Activated naive CD4-positive, alpha-beta T cell treated with anti-CD3 and anti-CD28 coated beads, Interleukin-2, amount 50 U/mL, for 24 hours (primary cell): Measurements from ENCODE around the gene NEIL1.

Experiments
- H3K27ac Mint-ChIP-seq: one replicate; pipeline ENCODE4 v1.8.0; 2021; ENCODE audit warnings: mild to moderate bottlenecking, mixed read lengths
- H3K27me3 Mint-ChIP-seq: one replicate; pipeline ENCODE4 v1.8.0; 2021; ENCODE audit warnings: mixed read lengths
- H3K36me3 Mint-ChIP-seq: one replicate; pipeline ENCODE4 v1.8.0; 2021; ENCODE audit warnings: mixed read lengths
- H3K4me1 Mint-ChIP-seq: one replicate; pipeline ENCODE4 v1.8.0; 2021; ENCODE audit warnings: mixed read lengths
- H3K4me3 Mint-ChIP-seq: one replicate; pipeline ENCODE4 v1.8.0; 2021; ENCODE audit warnings: mild to moderate bottlenecking, mixed read lengths
- H3K9me3 Mint-ChIP-seq: one replicate; pipeline ENCODE4 v1.8.0; 2021; ENCODE audit warnings: mixed read lengths

The NEIL1 gene

DNA sequence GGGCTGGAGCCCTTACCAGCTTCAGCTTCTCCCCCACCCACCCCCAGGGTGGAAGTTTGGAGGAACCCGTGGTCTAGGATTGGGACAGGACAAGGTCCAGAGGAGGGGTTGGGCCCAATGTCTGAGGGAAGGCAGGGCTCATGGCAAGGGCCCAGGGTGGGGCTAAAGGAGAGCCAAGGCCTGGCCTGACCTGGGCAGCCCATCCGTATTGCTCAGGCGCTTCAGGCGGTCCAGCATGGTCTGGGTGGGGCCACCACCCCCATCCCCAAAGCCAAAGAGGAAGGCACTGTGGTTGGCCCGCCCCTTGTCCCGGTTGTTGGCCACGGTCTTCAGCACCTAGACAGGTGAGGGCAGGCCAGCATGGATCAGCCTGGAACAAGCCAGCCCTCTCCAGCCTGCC is 14.0 kb downstream of the NEIL1 start:
- Mint-ChIP-seq H3K27me3 (no peaks in the 10 kb centered on the region), H3K4me3 (no peak overlapping the region), H3K27ac (no peak overlapping the region), H3K9me3 (no peaks in the 10 kb centered on the region), H3K36me3 (peaks cover 2% of the 10 kb centered on the region), H3K4me1 (no peaks in the 10 kb centered on the region)

DNA sequence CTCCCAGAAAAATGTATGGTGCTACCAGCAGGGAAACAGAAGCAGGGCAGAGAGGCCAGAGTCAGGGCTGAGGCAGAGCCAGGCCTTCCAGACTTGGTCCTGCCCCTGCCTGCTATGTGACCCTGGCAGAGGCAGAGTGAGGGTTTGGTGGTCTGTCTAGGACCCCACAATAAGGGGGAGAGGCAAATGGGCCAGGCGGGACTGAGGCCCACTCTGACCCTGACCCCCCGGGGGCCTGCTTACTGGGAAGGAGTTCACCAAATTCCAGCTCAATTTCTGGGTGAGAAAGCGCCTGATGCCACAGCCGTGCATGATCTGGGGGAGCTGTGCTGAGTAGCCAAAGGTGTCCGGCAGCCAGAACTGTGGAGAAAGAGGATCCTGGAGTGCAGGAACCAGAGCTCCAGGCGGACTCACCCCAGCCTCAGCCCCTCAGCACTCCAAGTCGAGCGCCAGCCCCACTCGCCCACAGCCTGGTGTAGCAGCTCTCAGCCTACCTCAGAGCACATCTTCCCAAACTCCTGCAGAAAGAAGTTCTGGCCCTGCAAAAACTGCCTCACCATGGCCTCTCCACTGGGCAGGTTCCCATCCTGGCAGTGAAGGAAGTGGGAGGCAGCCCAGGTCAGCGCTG is 14.6 kb downstream of the NEIL1 start:
- Mint-ChIP-seq H3K27ac (no peak overlapping the region), H3K4me1 (no peaks in the 10 kb centered on the region), H3K9me3 (no peaks in the 10 kb centered on the region), H3K4me3 (no peak overlapping the region), H3K36me3 (peaks cover 2% of the 10 kb centered on the region), H3K27me3 (no peaks in the 10 kb centered on the region)

DNA sequence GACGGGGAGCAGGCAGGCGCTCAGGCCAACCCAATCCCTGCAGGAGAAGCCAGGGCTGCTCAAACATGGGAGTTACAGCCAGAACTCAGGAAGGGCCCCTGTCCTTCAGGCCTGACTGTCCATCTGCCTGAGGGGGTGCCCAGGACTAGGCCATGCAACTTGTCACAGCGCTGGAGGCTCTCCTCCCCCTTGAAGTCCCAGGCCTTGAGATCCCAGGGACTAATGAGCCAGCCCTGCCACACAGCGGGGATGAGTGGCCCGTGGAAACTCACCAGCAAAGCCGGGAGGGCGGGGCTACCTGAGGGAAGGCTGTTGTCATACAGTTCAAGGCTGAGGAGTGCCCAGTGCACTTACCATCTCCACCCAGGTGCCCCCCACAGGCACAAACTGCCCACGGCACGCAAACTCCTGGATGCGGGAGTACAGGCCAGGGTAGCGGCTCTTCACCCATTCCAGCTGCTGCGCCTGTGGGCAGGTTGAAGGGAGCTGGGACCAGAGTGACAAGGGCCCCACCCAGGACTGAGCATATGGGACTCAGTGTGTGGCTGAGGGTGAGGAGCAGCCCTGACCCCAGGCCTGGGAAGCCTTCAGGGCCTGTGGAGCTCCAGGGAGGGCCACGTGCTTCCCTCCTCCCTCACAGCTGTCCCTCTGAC is 15.3 kb downstream of the NEIL1 start:
- no peak overlapping the region for H3K27ac Mint-ChIP-seq
- no peak overlapping the region for H3K4me3 Mint-ChIP-seq
- no peaks in the 10 kb centered on the region for H3K9me3 Mint-ChIP-seq
- H3K4me1 Mint-ChIP-seq: peaks cover 5% of the 10 kb centered on the region
- no peaks in the 10 kb centered on the region for H3K27me3 Mint-ChIP-seq
- H3K36me3 Mint-ChIP-seq: peaks cover 2% of the 10 kb centered on the region

DNA sequence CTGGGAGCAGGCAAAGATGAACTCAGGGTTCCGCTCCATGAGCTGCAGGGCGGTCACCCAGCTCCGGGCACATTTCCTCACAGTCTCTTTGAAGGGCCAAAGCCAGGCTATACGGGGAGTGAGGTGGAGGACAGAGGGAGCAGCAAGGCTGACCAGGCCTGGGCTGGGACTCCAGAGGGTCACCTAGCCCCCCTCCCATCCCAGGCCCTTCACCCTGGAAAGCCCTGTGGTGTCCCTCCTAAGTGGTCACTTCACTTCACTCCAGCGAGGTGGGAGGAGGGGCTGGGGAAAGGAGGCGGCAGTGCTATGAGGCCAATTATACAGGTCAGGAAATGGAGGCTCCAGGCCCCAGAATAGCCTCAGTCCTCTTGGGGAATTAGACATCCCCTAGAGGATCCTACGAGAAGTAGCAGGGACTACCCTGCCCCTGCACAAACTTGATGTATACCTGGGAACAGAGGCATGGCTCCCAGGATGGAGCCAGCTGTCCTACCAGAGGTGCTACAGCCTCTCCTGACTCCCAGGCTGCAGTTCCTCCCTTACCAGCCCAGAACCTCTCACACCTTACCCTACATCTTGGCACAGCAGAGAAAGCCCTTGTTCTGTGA is 15.9 kb downstream of the NEIL1 start:
- no peak overlapping the region for H3K4me3 Mint-ChIP-seq
- H3K9me3 Mint-ChIP-seq: no peaks in the 10 kb centered on the region
- H3K27me3 Mint-ChIP-seq: no peaks in the 10 kb centered on the region
- H3K4me1 Mint-ChIP-seq: peaks cover 9% of the 10 kb centered on the region
- no peak overlapping the region for H3K27ac Mint-ChIP-seq
- peaks cover 2% of the 10 kb centered on the region for H3K36me3 Mint-ChIP-seq

DNA sequence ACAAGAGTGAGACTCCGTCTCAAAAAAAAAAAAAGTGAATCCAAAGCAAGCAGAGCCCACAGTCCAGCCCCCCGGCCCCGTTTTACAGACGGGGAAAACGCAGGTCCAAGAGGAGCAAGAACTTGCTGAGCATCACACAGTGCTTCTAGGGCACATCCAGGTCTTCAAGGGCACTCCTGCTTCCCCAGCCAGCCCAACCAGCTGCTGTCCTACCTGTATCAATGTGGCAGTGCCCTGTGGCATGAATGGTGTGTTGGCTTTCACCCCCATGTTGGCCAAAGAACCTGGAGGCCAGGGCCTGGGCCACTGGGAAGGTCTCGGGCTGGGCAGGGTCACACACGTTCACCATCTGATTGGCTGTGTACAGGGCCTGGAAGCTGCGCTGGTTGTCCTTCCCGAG is 16.9 kb downstream of the NEIL1 start:
- Mint-ChIP-seq H3K36me3 (peaks cover 2% of the 10 kb centered on the region), H3K27me3 (no peaks in the 10 kb centered on the region), H3K4me1 (peaks cover 12% of the 10 kb centered on the region), H3K4me3 (no peak overlapping the region), H3K27ac (no peak overlapping the region), H3K9me3 (no peaks in the 10 kb centered on the region)

DNA sequence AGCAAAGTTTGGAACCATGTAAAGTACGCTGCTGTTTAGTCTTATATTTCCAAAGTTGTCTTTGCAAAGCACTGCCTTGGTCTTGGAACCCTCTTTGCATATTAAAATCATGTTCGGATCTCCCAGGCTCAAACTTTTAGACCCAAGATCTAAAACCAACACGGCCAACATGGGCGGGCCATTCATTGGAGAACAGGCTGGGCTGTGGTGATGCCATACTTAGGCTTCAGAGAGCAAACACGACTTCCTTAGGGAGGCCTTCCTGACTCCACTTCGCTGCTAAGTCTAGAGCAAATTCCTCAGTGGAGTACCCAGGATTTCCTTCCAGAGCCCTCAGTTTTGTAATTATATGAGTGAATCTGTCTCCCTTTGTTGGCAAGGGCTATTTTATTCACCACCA is 18.0 kb downstream of the NEIL1 start:
- Mint-ChIP-seq H3K9me3 (no peaks in the 10 kb centered on the region), H3K27ac (no peak overlapping the region), H3K4me1 (peaks cover 23% of the 10 kb centered on the region), H3K36me3 (peaks cover 2% of the 10 kb centered on the region), H3K4me3 (no peak overlapping the region), H3K27me3 (no peaks in the 10 kb centered on the region)

DNA sequence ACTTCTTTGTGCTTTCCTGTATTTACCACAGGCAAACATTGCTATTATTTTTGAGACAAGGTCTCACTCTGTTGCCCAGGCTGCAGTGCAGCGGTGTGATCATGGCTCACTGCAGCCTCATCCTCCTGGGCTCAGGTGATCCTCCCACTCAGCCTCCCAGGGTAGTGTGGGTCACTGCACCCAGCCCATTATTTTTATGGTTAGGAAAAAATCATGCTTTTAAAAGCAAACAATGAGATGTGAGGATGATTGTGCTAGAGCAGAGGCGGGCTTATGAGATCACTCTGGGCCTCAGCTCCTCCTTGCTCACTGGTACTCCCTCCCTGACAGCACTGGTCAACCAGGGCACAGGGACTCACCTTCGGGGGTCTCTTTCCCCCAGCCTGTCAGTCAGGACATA is 19.3 kb downstream of the NEIL1 start:
- H3K4me1 Mint-ChIP-seq: peaks cover 24% of the 10 kb centered on the region
- no peak overlapping the region for H3K27ac Mint-ChIP-seq
- no peaks in the 10 kb centered on the region for H3K27me3 Mint-ChIP-seq
- H3K36me3 Mint-ChIP-seq: peaks cover 2% of the 10 kb centered on the region
- no peak overlapping the region for H3K4me3 Mint-ChIP-seq
- no peaks in the 10 kb centered on the region for H3K9me3 Mint-ChIP-seq

DNA sequence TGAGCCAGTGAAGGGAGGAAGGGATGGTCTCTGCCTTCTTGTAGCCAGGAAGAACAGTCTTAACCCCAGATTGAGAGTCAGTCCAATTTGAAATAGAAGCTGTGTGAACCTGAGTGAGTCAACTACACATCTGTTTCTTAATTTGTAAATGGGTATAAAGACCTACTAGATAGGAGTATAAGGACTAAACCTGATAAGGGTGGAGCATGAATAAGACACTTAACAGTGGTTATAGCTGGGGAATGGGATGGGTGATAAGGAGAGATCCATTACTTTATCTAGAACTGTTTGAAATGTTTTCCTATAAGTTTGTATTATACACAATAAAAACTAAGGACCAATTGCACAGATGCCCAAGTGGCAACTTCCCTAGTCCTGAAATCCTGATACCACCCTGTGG is 20.2 kb downstream of the NEIL1 start:
- peak overlapping the region; percentile 35 for H3K27ac Mint-ChIP-seq
- H3K9me3 Mint-ChIP-seq: no peaks in the 10 kb centered on the region
- no peaks in the 10 kb centered on the region for H3K36me3 Mint-ChIP-seq
- peaks cover 24% of the 10 kb centered on the region for H3K4me1 Mint-ChIP-seq
- H3K27me3 Mint-ChIP-seq: no peaks in the 10 kb centered on the region
- peak overlapping the region; percentile 93 for H3K4me3 Mint-ChIP-seq

DNA sequence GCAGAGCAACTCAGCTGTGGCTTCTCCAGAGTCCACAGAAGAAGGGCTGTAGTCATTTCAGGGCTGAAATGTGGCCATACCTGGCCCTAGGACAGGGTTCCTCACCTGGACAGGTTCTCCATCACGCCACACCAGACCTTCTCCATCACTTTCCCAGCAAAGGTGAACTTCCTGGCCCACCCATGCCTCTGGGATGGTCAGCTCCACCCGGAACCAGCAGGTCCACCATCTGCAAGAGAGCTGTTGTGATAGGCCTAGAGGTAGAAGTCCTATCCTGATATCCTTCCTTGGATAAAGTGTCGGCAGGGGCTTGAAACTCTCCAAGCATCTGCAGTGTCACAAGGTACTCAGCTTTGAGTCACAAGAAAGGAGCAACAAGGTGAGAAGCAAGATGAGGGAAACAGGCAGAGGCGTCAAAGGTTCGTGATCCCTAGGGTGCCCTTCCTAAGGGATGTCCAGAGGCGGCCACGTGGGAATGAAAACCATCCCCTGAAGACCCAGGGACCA is 20.6 kb downstream of the NEIL1 start:
- peak overlapping the region; percentile 93 for H3K4me3 Mint-ChIP-seq
- H3K36me3 Mint-ChIP-seq: no peaks in the 10 kb centered on the region
- no peaks in the 10 kb centered on the region for H3K27me3 Mint-ChIP-seq
- H3K27ac Mint-ChIP-seq: peak overlapping the region; percentile 53
- no peaks in the 10 kb centered on the region for H3K9me3 Mint-ChIP-seq
- H3K4me1 Mint-ChIP-seq: peaks cover 24% of the 10 kb centered on the region

DNA sequence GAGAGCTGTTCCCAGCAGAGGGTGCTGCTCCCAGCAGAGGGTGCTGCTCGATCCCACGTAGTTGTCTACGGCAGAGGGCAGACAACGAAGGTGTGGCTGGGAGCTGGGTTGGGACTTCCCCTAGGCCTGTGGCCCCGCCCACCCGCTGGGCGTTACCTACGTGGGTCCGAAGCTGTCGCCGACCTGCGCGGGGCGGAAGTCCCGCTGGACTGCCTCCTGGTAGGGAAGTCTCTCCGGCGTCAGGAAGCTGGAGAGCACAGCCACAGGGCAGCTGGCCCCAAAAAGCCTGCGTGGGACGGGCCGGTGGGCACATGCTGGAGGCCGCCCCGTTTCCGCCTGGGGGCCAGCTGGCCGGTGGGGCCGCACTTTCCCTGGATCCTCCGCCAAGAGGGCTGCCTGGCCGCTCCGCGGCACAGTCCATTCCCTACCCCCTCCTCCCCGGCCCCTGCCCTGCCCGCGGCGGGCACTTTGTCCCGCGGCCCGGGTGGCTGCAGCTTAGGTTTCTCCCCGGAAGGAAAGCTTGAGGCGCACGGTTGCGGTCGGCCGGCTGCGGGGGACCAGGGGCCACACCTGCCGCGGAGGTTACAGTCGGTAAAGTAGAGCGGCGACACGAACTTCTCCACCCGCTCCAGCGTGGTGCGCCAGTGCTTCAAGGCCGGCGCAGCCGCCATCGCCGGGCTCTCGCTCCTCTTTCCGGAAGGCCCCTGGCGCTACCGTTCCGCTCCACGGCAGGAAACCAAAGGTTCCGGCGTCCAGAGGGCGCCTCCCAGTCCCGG is 21.3 kb downstream of the NEIL1 start, which contains the start of gene MAN2C1:
Gene MAN2C1, minus strand, starts transcription at position 695 of the 776 bp plus-strand sequence. Its CDS starts 24 bp downstream, at position 671.
- H3K36me3 Mint-ChIP-seq: no peaks in the 10 kb centered on the region
- peak within 1 kb of the TSS; percentile 93 for H3K4me3 Mint-ChIP-seq
- no peaks in the 10 kb centered on the region for H3K27me3 Mint-ChIP-seq
- H3K9me3 Mint-ChIP-seq: no peaks in the 10 kb centered on the region
- H3K27ac Mint-ChIP-seq: peak within 1 kb of the TSS; percentile 95
- peaks cover 24% of the 10 kb centered on the region for H3K4me1 Mint-ChIP-seq

DNA sequence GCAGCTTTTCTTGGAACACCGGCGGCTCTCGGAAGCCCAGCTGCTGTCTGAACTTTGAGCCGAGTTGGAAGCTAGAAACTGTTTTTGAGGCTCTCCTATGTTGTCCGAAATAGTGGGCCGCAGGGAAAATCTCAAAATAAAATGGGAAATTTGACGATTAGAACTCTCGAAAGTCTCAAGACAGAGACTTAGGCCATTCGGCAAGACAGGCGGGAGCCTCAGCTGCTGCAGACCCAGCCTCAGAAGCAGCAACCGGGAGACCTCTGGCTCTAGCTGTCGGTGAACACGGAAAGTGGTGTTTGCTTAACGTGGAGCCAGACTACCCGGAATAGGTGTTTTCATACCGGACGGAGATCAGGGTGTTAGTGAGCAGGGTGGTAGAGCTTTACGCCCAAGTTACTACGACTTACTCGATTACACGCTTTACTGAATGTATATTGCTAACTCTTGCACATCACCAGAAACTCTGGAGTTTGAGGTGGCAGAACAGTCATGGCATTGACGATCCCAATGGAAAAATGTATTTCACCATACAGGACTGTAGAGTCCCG is 21.9 kb downstream of the NEIL1 start:
- peak overlapping the region; percentile 93 for H3K4me3 Mint-ChIP-seq
- peaks cover 24% of the 10 kb centered on the region for H3K4me1 Mint-ChIP-seq
- no peaks in the 10 kb centered on the region for H3K27me3 Mint-ChIP-seq
- no peaks in the 10 kb centered on the region for H3K9me3 Mint-ChIP-seq
- no peaks in the 10 kb centered on the region for H3K36me3 Mint-ChIP-seq
- H3K27ac Mint-ChIP-seq: peak overlapping the region; percentile 95

DNA sequence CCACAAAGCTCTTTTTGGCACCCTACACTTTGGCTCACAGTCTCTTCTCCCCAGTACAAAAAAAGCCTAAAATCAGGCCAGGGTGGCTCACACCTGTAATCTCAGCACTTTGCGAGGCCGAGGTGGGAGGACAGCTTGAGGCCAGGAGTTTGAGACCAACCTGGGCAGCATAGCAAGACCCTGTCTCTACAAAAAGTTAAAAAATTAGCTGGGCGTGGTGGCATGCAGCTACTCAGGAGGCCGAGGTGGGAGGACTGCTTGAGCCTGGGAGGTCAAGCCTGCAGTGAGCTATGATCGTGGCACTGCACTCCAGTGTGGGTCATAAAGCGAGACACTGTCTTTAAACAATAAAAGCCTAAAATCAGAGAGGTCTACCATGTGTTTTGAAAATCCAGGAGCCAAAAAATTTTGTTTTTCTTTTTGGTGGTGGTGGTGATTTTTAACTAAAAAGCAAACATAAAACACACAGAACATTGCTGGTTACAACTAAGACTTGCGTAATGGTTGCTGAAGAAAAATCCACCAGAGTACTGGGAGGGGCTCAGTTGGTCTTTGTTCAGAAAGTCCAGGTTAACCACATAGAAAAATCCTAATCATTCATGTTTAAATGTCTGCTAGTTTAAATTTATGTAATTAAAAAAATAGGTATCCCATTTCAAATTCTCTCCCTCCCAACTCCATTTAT is 23.2 kb downstream of the NEIL1 start:
- Mint-ChIP-seq H3K27ac (no peak overlapping the region), H3K4me1 (peaks cover 24% of the 10 kb centered on the region), H3K27me3 (no peaks in the 10 kb centered on the region), H3K9me3 (no peaks in the 10 kb centered on the region), H3K36me3 (peaks cover 6% of the 10 kb centered on the region), H3K4me3 (peak overlapping the region; percentile 93)

DNA sequence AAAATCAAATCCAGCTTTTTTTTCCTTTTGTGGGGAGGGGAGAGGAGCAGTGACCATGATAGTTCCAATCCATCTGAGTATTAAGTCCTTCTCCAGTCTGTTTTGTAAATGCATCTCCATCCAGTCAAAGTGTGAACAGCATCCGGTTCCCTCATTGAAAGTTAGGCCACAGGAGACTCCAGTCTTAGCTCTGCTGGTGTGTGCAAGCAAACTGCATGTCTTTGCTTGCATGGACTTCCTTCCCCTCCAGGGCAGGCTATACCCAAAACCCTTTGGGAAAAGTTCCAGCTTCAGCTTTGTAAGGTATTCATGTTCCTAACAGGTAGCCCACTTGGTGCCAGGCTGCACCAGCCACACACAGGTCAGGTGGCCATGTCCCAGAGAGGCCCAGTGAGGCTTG is 24.6 kb downstream of the NEIL1 start:
- H3K27ac Mint-ChIP-seq: no peak overlapping the region
- no peaks in the 10 kb centered on the region for H3K27me3 Mint-ChIP-seq
- H3K9me3 Mint-ChIP-seq: no peaks in the 10 kb centered on the region
- no peak overlapping the region for H3K4me3 Mint-ChIP-seq
- H3K4me1 Mint-ChIP-seq: peaks cover 24% of the 10 kb centered on the region
- H3K36me3 Mint-ChIP-seq: peaks cover 6% of the 10 kb centered on the region

DNA sequence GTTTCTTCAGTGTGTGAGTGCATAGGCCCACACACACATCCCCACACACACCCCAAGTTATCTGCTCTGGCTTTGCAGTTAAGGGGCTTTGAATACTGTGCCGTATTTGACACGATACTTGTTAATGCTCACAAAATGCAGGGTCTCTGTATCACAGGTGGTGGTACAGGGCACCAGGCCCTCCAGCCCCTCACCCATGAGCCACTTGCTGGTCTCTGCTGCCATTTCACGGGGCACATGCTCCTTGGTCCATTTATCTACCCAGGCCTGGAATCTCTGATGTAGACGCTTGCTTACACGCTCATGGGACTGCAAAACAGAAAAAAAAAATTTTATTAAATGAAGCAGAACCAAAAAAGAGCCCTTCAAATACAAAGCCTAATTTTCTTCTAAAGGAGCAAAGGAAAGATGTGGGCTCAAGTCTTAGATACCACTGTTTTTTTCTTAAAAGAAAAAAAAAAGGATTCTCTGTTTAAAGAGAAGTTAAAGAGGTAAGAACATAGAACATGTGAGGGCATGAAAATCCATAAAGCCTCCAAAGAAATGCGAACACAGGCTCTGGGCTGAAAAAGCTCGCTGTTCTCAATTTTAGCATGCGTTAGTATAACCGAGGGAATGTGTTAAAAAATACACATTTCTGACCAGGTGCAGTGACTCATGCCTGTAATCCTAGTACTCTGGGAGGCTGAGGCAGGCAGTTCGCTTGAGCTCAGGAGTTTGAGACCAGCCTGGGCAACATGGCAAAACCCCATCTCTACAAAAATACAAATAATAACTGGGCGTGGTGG is 25.3 kb downstream of the NEIL1 start:
- Mint-ChIP-seq H3K9me3 (no peaks in the 10 kb centered on the region), H3K27me3 (no peaks in the 10 kb centered on the region), H3K4me3 (no peak overlapping the region), H3K36me3 (peaks cover 6% of the 10 kb centered on the region), H3K27ac (no peak overlapping the region), H3K4me1 (peaks cover 18% of the 10 kb centered on the region)
